ENCODE data around the gene ATRX. TPM values are rescaled to one million over a fixed set of nuclear protein-coding genes. Genes with fewer than 3 reads are reported as not detected.

The ATRX gene
- total RNA-seq: 84.0 and 95.4 TPM in 2 replicates

GRCh38 chrX:77785486-77786364, at the start of gene ATRX:
ATRX (minus strand) TSS chrX:77786216; CDS start chrX:77786001, 215 bp downstream.

Other genes starting within 250 kb of the ATRX start
- gene MAGT1, start 109.2 kb upstream of the ATRX start, total RNA-seq: 135 and 230 TPM in 2 replicates
- gene COX7B, start 113.3 kb upstream of the ATRX start, total RNA-seq: 162 and 495 TPM in 2 replicates
- 22.5 and 31.3 TPM in 2 replicates for gene ATP7A, start 124.5 kb upstream of the ATRX start, total RNA-seq
- gene PGAM4, start 183.4 kb upstream of the ATRX start, total RNA-seq: not detected in 2 replicates